ENCODE data around the gene TBC1D30. TPM values are rescaled to one million over a fixed set of nuclear protein-coding genes. Genes with fewer than 3 reads are reported as not detected.

Gene TBC1D30
- total and polyA plus RNA-seq, 9 of the 15 experiments (the other 6 are each of a cell fraction or from before 2014, with no cell fraction given) = 0.07 to 0.55 (median 0.20) TPM; not detected in 1

- TF ChIP-seq HCFC1 (IDR thresholded peaks at IDR 0.05; ENCODE audit: low read depth, low read length) = no peak
- no peak for TF ChIP-seq SNRNP70 (optimal IDR thresholded peaks at IDR 0.05; ENCODE audit: low read depth, low read length)
- TF ChIP-seq CLOCK (CRISPR knock-in tag; IDR thresholded peaks at IDR 0.05; ENCODE audit: borderline replicate concordance) = no peak
- no peak for TF ChIP-seq DDX20 (tag; IDR thresholded peaks at IDR 0.05; ENCODE audit: low read depth)
- no peak for TF ChIP-seq DACH1 (IDR thresholded peaks at IDR 0.05; ENCODE audit: partially characterized antibody)
Observed at GRCh38 chr12:64793610-64794009, 30.8 kb upstream of the TBC1D30 start (continued).

- no peaks in the 10 kb centered on the region for H3K9me1 ChIP-seq (ENCODE audit: control insufficient read depth, insufficient read depth, low read length)
- in situ Hi-C loops (cut with MboI) = loop anchor here (10.0 kb wide), 1 partner anchor 250 kb away; no protein-coding TSS in a partner anchor
- BruUV-seq (replicated peaks) = no TSS peak
- ATAC-seq (no peak), DNase-seq (ENCODE audit: extremely low read depth in 1 of 4, low spot score in 3 of 4) (no peak), FAIRE-seq (no peak)
- H3K4me3 ChIP-seq = no peak overlapping the region
- CTCF ChIA-PET (ENCODE audit: low intra/inter-chr PET ratio) = no interaction called here
- POLR2A ChIA-PET = interaction anchor here (0.6 kb wide), 1 partner anchor 85 kb away, joined by 3 read pairs; no protein-coding TSS in a partner anchor
- intact Hi-C loops (cut with micrococcal nuclease) = no loop called here
- H3K36me3 ChIP-seq (ENCODE audit: control insufficient read depth, insufficient read depth, low read length) = no peaks in the 10 kb centered on the region
- no peaks in the 10 kb centered on the region for H3K9me3 ChIP-seq (replicated peaks; ENCODE audit: control insufficient read depth, insufficient read depth, low read depth, low read length)
- 6% methylated on average over 3 of the region's 3 CpGs for WGBS (ENCODE audit: insufficient coverage, low coverage, missing lambda C conversion rate)
- H3K27ac ChIP-seq (ENCODE audit: extremely low read depth, low read depth, low read length) = no peak overlapping the region
- H3K27me3 ChIP-seq (ENCODE audit: control insufficient read depth in 2 of 2, insufficient read depth in 2 of 2, low read length in 2 of 2) = peaks cover under 1 to 4% of the 10 kb centered on the region in 2 experiments; a peak in 3 of 5 replicates
- H3K4me1 ChIP-seq (replicated peaks in 1 of 2; ENCODE audit: control insufficient read depth in 2 of 2, insufficient read depth in 2 of 2, low read length in 2 of 2) = no peaks in the 10 kb centered on the region
- H2AFZ ChIP-seq (ENCODE audit: low read depth, low read length) = no peak overlapping the region
- H3K4me2 ChIP-seq (ENCODE audit: insufficient read depth, low read length) = no peak overlapping the region
- H3K9ac ChIP-seq (ENCODE audit: insufficient read depth in 1 of 2, low read depth in 2 of 2, low read length in 2 of 2) = no peak overlapping the region
- H3K79me2 ChIP-seq (ENCODE audit: control insufficient read depth, insufficient read depth, low read length) = no peaks in the 10 kb centered on the region
- no peaks in the 10 kb centered on the region for H4K20me1 ChIP-seq (replicated peaks; ENCODE audit: control insufficient read depth, insufficient read depth, low read length)
- TF ChIP-seq ZNF512 (tag; IDR thresholded peaks at IDR 0.05) = no peak
- TF ChIP-seq, protein P1, sequence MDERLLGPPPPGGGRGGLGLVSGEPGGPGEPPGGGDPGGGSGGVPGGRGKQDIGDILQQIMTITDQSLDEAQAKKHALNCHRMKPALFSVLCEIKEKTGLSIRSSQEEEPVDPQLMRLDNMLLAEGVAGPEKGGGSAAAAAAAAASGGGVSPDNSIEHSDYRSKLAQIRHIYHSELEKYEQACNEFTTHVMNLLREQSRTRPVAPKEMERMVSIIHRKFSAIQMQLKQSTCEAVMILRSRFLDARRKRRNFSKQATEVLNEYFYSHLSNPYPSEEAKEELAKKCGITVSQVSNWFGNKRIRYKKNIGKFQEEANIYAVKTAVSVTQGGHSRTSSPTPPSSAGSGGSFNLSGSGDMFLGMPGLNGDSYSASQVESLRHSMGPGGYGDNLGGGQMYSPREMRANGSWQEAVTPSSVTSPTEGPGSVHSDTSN (CRISPR knock-in tag; IDR thresholded peaks at IDR 0.05; ENCODE audit: low read depth) = no peak
- TF ChIP-seq, protein P1 (tag; conservative IDR thresholded peaks at IDR 0.05; ENCODE audit: low read depth) = no peak
- no peak for TF ChIP-seq PML (IDR thresholded peaks at IDR 0.05; ENCODE audit: low read length)
- TF ChIP-seq ZNF76 (CRISPR knock-in tag; IDR thresholded peaks at IDR 0.05; ENCODE audit: borderline replicate concordance) = no peak
- no peak for TF ChIP-seq NELFE (IDR thresholded peaks at IDR 0.05; ENCODE audit: insufficient read depth, insufficient read length)
- no peak for TF ChIP-seq PPARD (CRISPR knock-in tag; IDR thresholded peaks at IDR 0.05)
- no peak for TF ChIP-seq KLF10 (CRISPR knock-in tag; IDR thresholded peaks at IDR 0.05)
- TF ChIP-seq ELF1 (tag; IDR thresholded peaks at IDR 0.05) = no peak
- TF ChIP-seq SMAD4 (CRISPR knock-in tag; conservative IDR thresholded peaks at IDR 0.05) = no peak
- no peak for TF ChIP-seq BMI1 (IDR thresholded peaks at IDR 0.05; ENCODE audit: low read length)
Observed at GRCh38 chr12:64794305-64794704, 30.1 kb upstream of the TBC1D30 start.
